Lower lobe of right lung (tissue), 2 donors: ENCODE measurements around the gene TRIP13. TPM values are rescaled to one million over a fixed set of nuclear protein-coding genes. Genes with fewer than 3 reads are reported as not detected.

ENCODE experiments used
- ATAC-seq, 2 donors: fragments of 200-7000 bp; cut with Tn5 transposase; one replicate each; pipeline ENCODE4 v1.9.1; 2020 to 2022; ENCODE audit warnings: mild to moderate bottlenecking in 2 of 2, moderate library complexity in 2 of 2
- DNase-seq: peaks from one replicate; pipeline ENCODE4 v3.0.0-alpha.2; 2020
- H3K27ac ChIP-seq: fragments of 200-600 bp; one replicate; pipeline ENCODE4 v1.8.0; 2022
- H3K27me3 ChIP-seq: fragments of 200-600 bp; one replicate; pipeline ENCODE4 v1.8.0; 2022; ENCODE audit warnings: low read depth
- H3K36me3 ChIP-seq: fragments of 200-600 bp; one replicate; pipeline ENCODE4 v1.8.0; 2022; ENCODE audit warnings: mild to moderate bottlenecking
- H3K4me1 ChIP-seq: fragments of 200-600 bp; one replicate; pipeline ENCODE4 v1.8.0; 2022
- H3K4me3 ChIP-seq: fragments of 200-600 bp; one replicate; pipeline ENCODE4 v1.8.0; 2022; ENCODE audit warnings: mild to moderate bottlenecking
- H3K9me3 ChIP-seq: fragments of 200-600 bp; one replicate; pipeline ENCODE4 v1.8.0; 2022
- intact Hi-C: fragments of 100-400 bp; cut with DNase I; formaldehyde crosslinking; loops from one replicate; pipeline ENCODE4 v1.11.0; 2022
- total RNA-seq: library from RNA; stranded (reverse); fragmentation: NEBNext Ultra II Directional; extraction: Animal tissue kit (Norgen Biotek cat#: 25700); gene quantifications from one replicate; pipeline ENCODE4 v1.2.1, GENCODE V29; 2021
- TF ChIP-seq, protein P1 (sequence below): fragments of 200-600 bp; IDR thresholded peaks from one replicate; pipeline ENCODE4 v1.8.0; 2022; ENCODE audit warnings: antibody characterized with exemption, mild to moderate bottlenecking
- donor health status: DM: no; HTN: yes; CAD: no; lungs with severe emphysema.

Gene TRIP13
- total RNA-seq, 1 donor from 2014 or later, result 1.0 TPM

DNA sequence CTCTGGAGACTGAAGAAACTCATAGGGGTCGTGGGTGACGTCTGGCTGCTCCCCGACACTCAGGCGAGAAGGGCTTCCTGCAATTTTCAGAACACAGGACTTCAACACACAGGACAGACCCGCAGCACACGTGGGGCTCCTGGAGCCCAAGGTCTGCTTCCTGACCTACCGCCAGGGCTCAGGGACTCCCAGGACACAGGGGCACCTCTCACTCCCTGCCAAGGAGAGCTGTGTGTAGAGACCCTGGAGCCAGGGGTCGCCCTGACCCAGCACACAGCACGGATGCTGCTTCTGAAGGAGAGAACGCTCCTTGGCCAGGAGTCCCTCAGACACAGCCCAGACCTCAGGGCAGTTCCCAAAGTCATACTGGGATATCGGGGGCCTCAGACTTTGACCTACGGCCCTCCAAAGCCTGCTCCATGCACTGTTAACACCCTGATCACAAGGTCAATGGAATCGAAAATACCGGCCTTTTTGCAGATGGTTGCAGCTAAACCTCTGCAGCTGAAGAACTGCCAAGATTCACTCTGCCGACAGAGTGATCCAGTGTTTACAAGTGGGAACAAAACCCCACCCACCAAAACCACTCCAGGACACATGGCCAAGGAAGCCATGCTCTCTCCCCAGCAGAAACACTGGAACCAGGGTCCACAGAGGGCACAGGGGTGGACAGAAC lies 28.1 kb upstream of the TRIP13 start:
- DNase-seq (no peak), ATAC-seq (no peak)
- H3K4me3 ChIP-seq, result no peak overlapping the region
- no peaks in the 10 kb centered on the region for H3K27me3 ChIP-seq
- no peaks in the 10 kb centered on the region for H3K4me1 ChIP-seq
- H3K9me3 ChIP-seq, result no peaks in the 10 kb centered on the region
- H3K27ac ChIP-seq, result no peak overlapping the region
- peaks cover 71% of the 10 kb centered on the region for H3K36me3 ChIP-seq
- TF ChIP-seq, protein P1, sequence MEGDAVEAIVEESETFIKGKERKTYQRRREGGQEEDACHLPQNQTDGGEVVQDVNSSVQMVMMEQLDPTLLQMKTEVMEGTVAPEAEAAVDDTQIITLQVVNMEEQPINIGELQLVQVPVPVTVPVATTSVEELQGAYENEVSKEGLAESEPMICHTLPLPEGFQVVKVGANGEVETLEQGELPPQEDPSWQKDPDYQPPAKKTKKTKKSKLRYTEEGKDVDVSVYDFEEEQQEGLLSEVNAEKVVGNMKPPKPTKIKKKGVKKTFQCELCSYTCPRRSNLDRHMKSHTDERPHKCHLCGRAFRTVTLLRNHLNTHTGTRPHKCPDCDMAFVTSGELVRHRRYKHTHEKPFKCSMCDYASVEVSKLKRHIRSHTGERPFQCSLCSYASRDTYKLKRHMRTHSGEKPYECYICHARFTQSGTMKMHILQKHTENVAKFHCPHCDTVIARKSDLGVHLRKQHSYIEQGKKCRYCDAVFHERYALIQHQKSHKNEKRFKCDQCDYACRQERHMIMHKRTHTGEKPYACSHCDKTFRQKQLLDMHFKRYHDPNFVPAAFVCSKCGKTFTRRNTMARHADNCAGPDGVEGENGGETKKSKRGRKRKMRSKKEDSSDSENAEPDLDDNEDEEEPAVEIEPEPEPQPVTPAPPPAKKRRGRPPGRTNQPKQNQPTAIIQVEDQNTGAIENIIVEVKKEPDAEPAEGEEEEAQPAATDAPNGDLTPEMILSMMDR, result no peak
- intact Hi-C loops, result no loop called here

DNA sequence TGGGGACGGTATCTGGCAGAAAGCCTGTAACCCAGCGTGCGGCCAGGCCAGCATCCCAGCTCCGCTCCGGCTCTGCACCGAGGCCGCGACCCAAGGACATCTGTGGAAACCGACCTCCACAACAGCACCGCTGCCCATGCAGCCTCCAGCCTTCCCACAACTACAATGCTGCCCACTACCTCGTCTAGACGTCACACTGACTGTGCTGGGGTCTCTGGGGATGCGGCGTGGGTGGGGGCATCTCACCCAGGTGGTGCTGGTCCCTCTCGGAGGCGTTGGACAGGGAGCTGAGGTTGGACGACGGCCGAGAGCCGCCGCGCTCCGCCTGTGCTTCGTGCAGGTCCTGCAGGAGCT lies 27.5 kb upstream of the TRIP13 start:
- no peaks in the 10 kb centered on the region for H3K9me3 ChIP-seq
- peaks cover 77% of the 10 kb centered on the region for H3K36me3 ChIP-seq
- intact Hi-C loops, result no loop called here
- H3K4me1 ChIP-seq, result no peaks in the 10 kb centered on the region
- TF ChIP-seq, protein P1, result no peak
- DNase-seq (no peak), ATAC-seq (no peak)
- no peak overlapping the region for H3K4me3 ChIP-seq
- H3K27ac ChIP-seq, result no peak overlapping the region
- no peaks in the 10 kb centered on the region for H3K27me3 ChIP-seq

DNA sequence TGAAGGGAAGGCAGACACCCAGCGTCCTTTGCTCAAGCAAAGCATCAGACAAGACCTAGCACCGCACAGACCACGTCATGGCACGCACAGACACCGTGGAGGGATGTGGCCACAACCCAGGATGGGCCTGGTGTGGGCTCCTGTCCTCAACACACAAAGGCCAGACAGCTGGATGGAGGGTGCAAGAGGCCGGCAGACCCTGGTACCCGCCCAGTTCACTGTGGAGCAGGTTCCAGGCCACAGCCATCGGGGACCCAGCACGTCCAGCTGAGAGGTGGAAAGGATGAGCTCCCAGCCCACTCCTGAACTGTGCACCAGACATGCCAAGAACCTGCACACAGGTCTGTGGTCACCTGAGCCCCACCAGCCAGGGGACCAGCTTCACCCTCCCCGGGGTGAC lies 26.9 kb upstream of the TRIP13 start:
- Histone ChIP-seq H3K27me3 (no peaks in the 10 kb centered on the region), H3K9me3 (no peaks in the 10 kb centered on the region), H3K27ac (no peak overlapping the region), H3K36me3 (peaks cover 83% of the 10 kb centered on the region), H3K4me1 (no peaks in the 10 kb centered on the region), H3K4me3 (no peak overlapping the region)
- intact Hi-C loops, result no loop called here
- TF ChIP-seq, protein P1, result no peak
- no peak for DNase-seq
- ATAC-seq, result no peak

DNA sequence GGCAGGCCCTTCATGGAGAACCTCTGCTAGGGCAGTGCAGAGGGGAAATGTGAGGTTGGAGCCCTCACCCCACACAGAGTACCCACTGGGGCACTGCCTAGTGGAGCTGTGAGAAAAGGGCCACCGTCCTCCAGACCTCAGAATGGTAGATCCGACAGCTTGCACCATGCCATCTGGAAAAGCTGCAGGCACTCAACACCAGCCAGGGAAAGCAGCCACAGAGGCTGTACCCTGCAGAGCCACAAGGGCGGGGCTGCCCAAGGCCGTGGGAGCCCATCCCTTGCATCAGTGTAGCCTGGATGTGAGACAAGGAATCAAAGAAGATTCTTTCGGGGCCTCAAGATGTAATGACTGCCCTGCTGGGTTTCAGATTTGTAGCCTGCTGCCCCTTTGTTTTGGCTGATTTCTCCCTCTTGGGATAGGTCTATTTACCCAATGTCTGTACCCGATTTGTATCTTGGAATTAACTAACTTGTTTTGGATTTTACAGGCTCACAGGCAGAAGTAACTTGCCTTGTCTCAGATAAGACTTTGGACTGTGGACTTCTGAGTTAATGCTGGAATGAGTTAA lies 25.3 kb upstream of the TRIP13 start:
- no peaks in the 10 kb centered on the region for H3K4me1 ChIP-seq
- peaks cover 98% of the 10 kb centered on the region for H3K36me3 ChIP-seq
- ATAC-seq (no peak), DNase-seq (no peak)
- H3K4me3 ChIP-seq, result no peak overlapping the region
- intact Hi-C loops, result no loop called here
- no peaks in the 10 kb centered on the region for H3K9me3 ChIP-seq
- no peaks in the 10 kb centered on the region for H3K27me3 ChIP-seq
- TF ChIP-seq, protein P1, result no peak
- H3K27ac ChIP-seq, result no peak overlapping the region

DNA sequence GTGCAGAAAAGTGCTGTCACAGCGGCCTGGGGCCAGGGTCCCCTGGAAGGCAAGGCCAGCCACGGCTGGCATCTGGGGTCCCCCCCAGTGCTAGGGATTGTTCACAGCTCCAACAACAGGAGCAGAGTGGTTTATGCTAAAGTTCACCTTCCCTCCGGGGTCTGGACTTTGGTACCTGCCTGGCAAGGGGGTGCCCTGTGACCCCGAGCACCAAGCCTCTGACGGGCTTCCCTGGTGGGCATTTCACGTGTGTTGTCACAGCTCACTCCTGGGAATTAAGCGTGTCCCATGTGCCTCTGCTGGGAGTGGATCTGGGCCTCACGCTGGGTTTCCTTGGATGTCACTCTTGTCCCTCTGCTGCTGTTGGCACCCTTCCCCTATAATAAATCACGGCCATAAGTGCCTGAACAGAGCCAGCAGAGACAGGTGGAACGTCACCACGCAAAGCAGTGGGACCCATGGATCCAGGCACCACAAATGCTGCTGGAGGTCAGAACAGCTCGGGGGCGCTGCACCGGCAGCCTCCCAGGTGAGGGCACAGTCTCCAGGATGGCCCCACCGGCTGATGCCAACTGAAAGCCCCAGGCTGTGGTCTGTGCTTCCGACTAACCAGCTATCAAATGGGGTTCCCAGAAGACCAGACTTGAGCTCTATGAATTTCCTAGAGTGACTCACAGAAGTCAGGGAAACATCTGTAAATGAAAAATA lies 24.1 kb upstream of the TRIP13 start:
- peaks cover 6% of the 10 kb centered on the region for H3K4me1 ChIP-seq
- H3K27ac ChIP-seq, result no peak overlapping the region
- no peak overlapping the region for H3K4me3 ChIP-seq
- no peaks in the 10 kb centered on the region for H3K27me3 ChIP-seq
- peaks cover 98% of the 10 kb centered on the region for H3K36me3 ChIP-seq
- intact Hi-C loops, result no loop called here
- DNase-seq, result no peak
- TF ChIP-seq, protein P1, result no peak
- no peak for ATAC-seq
- no peaks in the 10 kb centered on the region for H3K9me3 ChIP-seq
